ENCODE measurements around the gene TMEM154. TPM values are rescaled to one million over a fixed set of nuclear protein-coding genes. Genes with fewer than 3 reads are reported as not detected.

The TMEM154 gene, protein sequence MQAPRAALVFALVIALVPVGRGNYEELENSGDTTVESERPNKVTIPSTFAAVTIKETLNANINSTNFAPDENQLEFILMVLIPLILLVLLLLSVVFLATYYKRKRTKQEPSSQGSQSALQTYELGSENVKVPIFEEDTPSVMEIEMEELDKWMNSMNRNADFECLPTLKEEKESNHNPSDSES
- 40.0 and 57.7 TPM in 2 replicates for total RNA-seq

DNA sequence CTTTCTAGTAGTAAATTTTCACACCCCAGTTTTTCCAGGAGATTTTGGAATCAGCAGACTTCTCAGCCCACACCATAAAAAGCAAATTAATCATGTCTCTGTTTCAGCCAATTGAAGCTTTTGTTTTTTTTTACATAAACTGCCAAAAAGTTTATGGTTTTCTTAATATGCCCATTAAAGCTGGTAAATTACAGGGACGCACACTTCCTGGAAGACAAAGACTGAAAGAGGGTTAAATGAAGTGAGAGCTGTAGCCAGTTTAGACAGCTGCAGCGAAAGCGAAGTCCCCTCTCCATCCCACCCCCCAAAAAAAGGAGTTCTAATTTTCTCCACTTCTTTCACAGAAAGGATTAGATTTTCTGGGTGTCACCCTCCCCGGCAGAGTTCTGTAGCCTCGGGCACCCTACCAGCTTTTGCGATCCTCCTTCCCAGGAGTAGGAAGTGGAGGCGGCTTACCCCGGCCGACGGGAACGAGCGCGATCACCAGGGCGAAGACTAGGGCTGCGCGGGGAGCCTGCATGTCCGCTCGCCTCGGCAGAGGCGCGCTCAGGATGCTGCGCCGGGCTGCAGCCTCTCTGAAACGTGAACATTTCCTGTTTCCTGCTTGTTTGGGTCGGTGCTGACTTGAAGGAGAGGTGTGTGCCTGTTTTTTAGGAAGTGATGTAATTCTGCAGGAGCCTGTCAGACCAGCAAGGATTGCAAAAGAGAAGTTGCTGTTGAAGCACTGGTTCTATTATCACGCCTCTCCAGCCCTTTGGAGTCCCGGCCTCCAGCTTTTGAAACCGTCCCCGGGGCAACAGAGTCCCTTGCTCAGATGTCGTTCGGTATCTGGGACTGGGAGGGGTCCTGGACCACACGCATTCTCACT, at the start of gene TMEM154:
TMEM154 (minus strand) TSS at position 584 of the 868 bp plus-strand sequence; CDS start at position 520, 64 bp downstream.

Other genes starting within 250 kb of the TMEM154 start
- 29.1 and 29.3 TPM in 2 replicates for gene FBXW7, start 143.9 kb downstream of the TMEM154 start, total RNA-seq
- 0.14 TPM in 1 of 2 replicates, not detected in the other for gene TIGD4, start 99.7 kb upstream of the TMEM154 start, total RNA-seq
- gene ARFIP1, start 100.0 kb upstream of the TMEM154 start, total RNA-seq: 25.9 and 38.6 TPM in 2 replicates

Measured in airway epithelial cell (primary cell).